Hepatocyte (in vitro differentiated cells): ENCODE results near the gene CRADD. TPM values are rescaled to one million over a fixed set of nuclear protein-coding genes. Genes with fewer than 3 reads are reported as not detected.

Source experiments
- DNase-seq: peaks from one replicate; pipeline ENCODE4 v3.0.0-alpha.2; 2016; ENCODE audit warnings: low spot score
- H2AFZ ChIP-seq: fragments of 200-600 bp; sonication (generic); 2 replicates; pipeline ENCODE4 v1.6.0; 2016; ENCODE audit warnings: antibody characterized with exemption, mild to moderate bottlenecking
- H3K27ac ChIP-seq: fragments of 200-600 bp; sonication (generic); 2 replicates; pipeline ENCODE4 v1.5.1; 2016; ENCODE audit warnings: mild to moderate bottlenecking
- H3K27me3 ChIP-seq: fragments of 200-600 bp; sonication (generic); 2 replicates; pipeline ENCODE4 v1.6.1; 2016
- H3K36me3 ChIP-seq: fragments of 200-600 bp; sonication (generic); replicated peaks from 2 replicates; pipeline ENCODE4 v1.5.1; 2016; ENCODE audit warnings: low read depth; ENCODE audit not compliant: insufficient read depth
- H3K4me1 ChIP-seq: fragments of 200-600 bp; sonication (generic); 2 replicates; pipeline ENCODE4 v1.5.1; 2016; ENCODE audit warnings: mild to moderate bottlenecking, moderate library complexity; ENCODE audit not compliant: insufficient read depth
- H3K4me2 ChIP-seq: fragments of 200-600 bp; sonication (generic); 2 replicates; pipeline ENCODE4 v1.6.0; 2016
- H3K4me3 ChIP-seq: fragments of 200-600 bp; sonication (generic); 2 replicates; pipeline ENCODE4 v1.5.1; 2016; ENCODE audit warnings: mild to moderate bottlenecking
- H3K79me2 ChIP-seq: fragments of 200-600 bp; sonication (generic); 2 replicates; pipeline ENCODE4 v1.6.0; 2017; ENCODE audit warnings: mild to moderate bottlenecking
- H3K9me2 ChIP-seq: fragments of 200-600 bp; sonication (generic); replicated peaks from 2 replicates; pipeline ENCODE4 v1.6.0; 2017; ENCODE audit warnings: mild to moderate bottlenecking; ENCODE audit not compliant: insufficient read depth
- H3K9me3 ChIP-seq: fragments of 200-600 bp; sonication (generic); 2 replicates; pipeline ENCODE4 v1.5.1; 2016; ENCODE audit warnings: low read depth, mild to moderate bottlenecking
- H4K20me1 ChIP-seq: fragments of 200-600 bp; sonication (generic); 2 replicates; pipeline ENCODE4 v1.6.0; 2016; ENCODE audit warnings: mild to moderate bottlenecking; ENCODE audit not compliant: insufficient read depth, poor library complexity, severe bottlenecking
- CTCF ChIP-seq: fragments of 200-600 bp; sonication (generic); IDR thresholded peaks from 2 replicates; pipeline ENCODE4 v1.5.1; 2016; ENCODE audit warnings: antibody characterized with exemption, mild to moderate bottlenecking; ENCODE audit not compliant: poor library complexity
- EZH2 ChIP-seq: fragments of 200-600 bp; sonication (generic); IDR thresholded peaks from 2 replicates; pipeline ENCODE4 v1.6.1; 2016; ENCODE audit warnings: antibody characterized with exemption, mild to moderate bottlenecking, borderline replicate concordance
- EZH2phosphoT487 ChIP-seq: fragments of 200-600 bp; sonication (generic); IDR thresholded peaks from one replicate; pipeline ENCODE4 v1.6.1; 2018; ENCODE audit warnings: antibody characterized with exemption, mild to moderate bottlenecking, low read depth, moderate library complexity; ENCODE audit not compliant: unreplicated experiment, severe bottlenecking
- WGBS: methylation state at CpG from one replicate; pipeline ENCODE4 v1.1.6; 2016; ENCODE audit warnings: low lambda C conversion rate; ENCODE audit errors: missing lambda C conversion rate; 5-methylcytosine and 5-hydroxymethylcytosine counted together
- polyA plus RNA-seq: library from polyadenylated mRNA; unstranded; fragments of >200 nt; fragmentation: Nextera tagmentation; extraction: Ambion mirVana; gene quantifications from 2 replicates; pipeline ENCODE4 v1.2.1, GENCODE V29; 2016
- total RNA-seq: library from RNA; depleted of rRNA; stranded (reverse); fragments of >200 nt; gene quantifications from 2 replicates; pipeline ENCODE4 v1.2.3, GENCODE V29; 2014

CRADD gene
- total and polyA plus RNA-seq, 2 experiments from 2014 or later, result 19.5 to 27.3 TPM

- TF ChIP-seq EZH2phosphoT487, result no peak
- no peak for DNase-seq
- no peak overlapping the region for H3K4me3 ChIP-seq
- H3K9me2 ChIP-seq, result no peaks in the 10 kb centered on the region
- H3K4me2 ChIP-seq, result no peak overlapping the region
- H2AFZ ChIP-seq, result no peak overlapping the region
- WGBS, result 90% methylated on average over 2 of the region's 2 CpGs
- no peaks in the 10 kb centered on the region for H3K27me3 ChIP-seq
- peaks cover 27% of the 10 kb centered on the region for H3K79me2 ChIP-seq
- H3K27ac ChIP-seq, result no peak overlapping the region
- H3K36me3 ChIP-seq, result no peaks in the 10 kb centered on the region
- peaks cover 5% of the 10 kb centered on the region for H3K9me3 ChIP-seq
- H4K20me1 ChIP-seq, result no peaks in the 10 kb centered on the region
- peaks cover 3% of the 10 kb centered on the region for H3K4me1 ChIP-seq
Measured at GRCh38 chr12:93706824-93707223, 29.6 kb downstream of the CRADD start.

GRCh38 chr12:93707836-93708235 lies 30.7 kb downstream of the CRADD start:
- no peak for TF ChIP-seq EZH2
- TF ChIP-seq CTCF, result no peak
- no peak for TF ChIP-seq EZH2phosphoT487
- no peaks in the 10 kb centered on the region for H3K27me3 ChIP-seq

GRCh38 chr12:93708952-93709351 lies 31.8 kb downstream of the CRADD start:
- Histone ChIP-seq H3K27ac (no peak overlapping the region), H2AFZ (no peak overlapping the region), H3K9me2 (no peaks in the 10 kb centered on the region), H3K4me2 (no peak overlapping the region), H3K4me1 (no peaks in the 10 kb centered on the region), H3K79me2 (peaks cover 32% of the 10 kb centered on the region), H3K27me3 (no peaks in the 10 kb centered on the region), H3K9me3 (peaks cover 5% of the 10 kb centered on the region), H3K36me3 (no peaks in the 10 kb centered on the region), H3K4me3 (no peak overlapping the region), H4K20me1 (no peaks in the 10 kb centered on the region)
- 96% methylated on average over 2 of the region's 2 CpGs for WGBS
- no peak for DNase-seq
- TF ChIP-seq EZH2phosphoT487 (no peak), EZH2 (no peak), CTCF (no peak)

More at GRCh38 chr12:93707836-93708235, 30.7 kb downstream of the CRADD start:
- no peak overlapping the region for H2AFZ ChIP-seq
- no peak overlapping the region for H3K27ac ChIP-seq
- no peaks in the 10 kb centered on the region for H4K20me1 ChIP-seq
- H3K36me3 ChIP-seq, result no peaks in the 10 kb centered on the region
- H3K4me1 ChIP-seq, result no peaks in the 10 kb centered on the region
- no peak overlapping the region for H3K4me2 ChIP-seq
- WGBS, result 69% methylated on average over 1 of the region's 1 CpG
- no peak for DNase-seq
- no peak overlapping the region for H3K4me3 ChIP-seq
- H3K9me3 ChIP-seq, result peaks cover 5% of the 10 kb centered on the region
- H3K79me2 ChIP-seq, result peaks cover 27% of the 10 kb centered on the region
- H3K9me2 ChIP-seq, result no peaks in the 10 kb centered on the region

- H3K79me2 ChIP-seq, result peaks cover 32% of the 10 kb centered on the region
- H3K4me3 ChIP-seq, result no peak overlapping the region
- no peak for DNase-seq
- H3K4me2 ChIP-seq, result no peak overlapping the region
- no peaks in the 10 kb centered on the region for H3K27me3 ChIP-seq
- H3K27ac ChIP-seq, result no peak overlapping the region
- no peak overlapping the region for H2AFZ ChIP-seq
- H4K20me1 ChIP-seq, result no peaks in the 10 kb centered on the region
- H3K4me1 ChIP-seq, result no peaks in the 10 kb centered on the region
- H3K9me2 ChIP-seq, result no peaks in the 10 kb centered on the region
- no peak for TF ChIP-seq CTCF
- no peak for TF ChIP-seq EZH2phosphoT487
- TF ChIP-seq EZH2, result no peak
- no peaks in the 10 kb centered on the region for H3K36me3 ChIP-seq
- H3K9me3 ChIP-seq, result peaks cover 5% of the 10 kb centered on the region
- 98% methylated on average over 4 of the region's 4 CpGs for WGBS
Measured at GRCh38 chr12:93709386-93709785, 32.2 kb downstream of the CRADD start.
